ENCODE results near the gene KCNJ15. TPM values are rescaled to one million over a fixed set of nuclear protein-coding genes. Genes with fewer than 3 reads are reported as not detected.

The KCNJ15 gene
- total and polyA plus RNA-seq, 3 experiments from 2014 or later: not detected

DNA sequence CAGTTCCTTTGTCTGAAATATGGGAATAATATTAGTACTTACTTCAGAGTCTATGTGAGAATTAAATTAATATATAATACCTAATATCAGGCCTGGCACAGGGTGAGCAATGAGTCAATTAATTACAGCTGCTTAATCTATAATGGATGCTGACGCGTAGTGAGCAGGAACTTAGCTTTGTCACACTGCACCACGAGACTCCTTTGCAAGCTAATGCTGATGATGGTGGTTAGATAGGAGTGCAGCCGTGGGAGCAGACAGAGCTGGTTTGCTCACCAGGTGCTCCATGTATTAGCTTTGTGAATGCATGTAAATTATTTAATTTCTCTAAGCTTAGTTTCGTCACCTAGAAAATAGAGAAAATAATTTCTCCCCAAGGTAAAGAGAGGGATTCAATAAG is 35.1 kb downstream of the KCNJ15 start:
- H3K4me1 Mint-ChIP-seq: no peaks in the 10 kb centered on the region
- POLR2A ChIA-PET: no interaction called here

GRCh38 chr21:38293113-38293512 is 36.3 kb downstream of the KCNJ15 start:
- Mint-ChIP-seq H3K4me1 (no peaks in the 10 kb centered on the region), H3K36me3 (no peaks in the 10 kb centered on the region), H3K9me3 (no peaks in the 10 kb centered on the region), H3K27ac (no peak overlapping the region), H3K27me3 (peaks cover 3 to 22% of the 10 kb centered on the region in 2 donors), H3K4me3 (no peak overlapping the region)
- Histone ChIP-seq H3K36me3 (ENCODE audit: insufficient read depth, low read length) (no peaks in the 10 kb centered on the region), H3K9me3 (ENCODE audit: low read length) (no peaks in the 10 kb centered on the region), H3K27me3 (ENCODE audit: insufficient read depth, low read length, poor library complexity, severe bottlenecking) (no peaks in the 10 kb centered on the region), H3K27ac (ENCODE audit: low read depth, low read length) (no peak overlapping the region), H3K4me1 (ENCODE audit: insufficient read depth, low read length) (peaks cover 36% of the 10 kb centered on the region), H3K4me3 (ENCODE audit: low read length) (no peak overlapping the region)
- CTCF ChIA-PET: no interaction called here
- POLR2A ChIA-PET: no interaction called here
- DNase-seq: no peak

More for the DNA sequence above, 35.1 kb downstream of the KCNJ15 start:
- Mint-ChIP-seq H3K4me3 (no peak overlapping the region), H3K9me3 (no peaks in the 10 kb centered on the region), H3K36me3 (no peaks in the 10 kb centered on the region), H3K27me3 (peaks cover 3 to 16% of the 10 kb centered on the region in 2 donors), H3K27ac (no peak overlapping the region)
- H3K4me1 ChIP-seq (ENCODE audit: insufficient read depth, low read length): peaks cover 32% of the 10 kb centered on the region
- no peaks in the 10 kb centered on the region for H3K36me3 ChIP-seq (ENCODE audit: insufficient read depth, low read length)
- CTCF ChIA-PET: no interaction called here
- no peak overlapping the region for H3K4me3 ChIP-seq (ENCODE audit: low read length)
- no peaks in the 10 kb centered on the region for H3K27me3 ChIP-seq (ENCODE audit: insufficient read depth, low read length, poor library complexity, severe bottlenecking)
- no peaks in the 10 kb centered on the region for H3K9me3 ChIP-seq (ENCODE audit: low read length)
- DNase-seq: no peak
- H3K27ac ChIP-seq (ENCODE audit: low read depth, low read length): no peak overlapping the region

DNA sequence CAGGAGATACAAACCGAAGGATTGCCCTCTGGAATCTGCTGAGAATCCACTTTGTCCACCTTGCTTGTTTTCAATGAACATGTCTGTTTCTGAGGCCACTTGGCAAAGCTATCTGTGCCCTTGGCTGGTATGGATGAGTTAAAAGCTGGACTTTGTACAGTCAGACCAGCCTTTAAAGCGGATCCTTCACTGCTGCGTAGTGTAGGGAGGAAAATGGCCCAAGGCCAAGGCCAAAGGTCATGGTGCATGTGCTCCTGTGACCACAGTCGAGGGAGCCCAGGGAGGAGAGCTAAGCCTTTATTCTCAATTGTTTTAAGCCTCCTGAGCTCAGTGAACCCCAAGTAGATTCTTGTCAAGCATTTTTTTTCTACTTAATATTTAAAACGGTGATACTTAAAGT is 37.0 kb downstream of the KCNJ15 start:
- H3K9me3 Mint-ChIP-seq: no peaks in the 10 kb centered on the region

DNA sequence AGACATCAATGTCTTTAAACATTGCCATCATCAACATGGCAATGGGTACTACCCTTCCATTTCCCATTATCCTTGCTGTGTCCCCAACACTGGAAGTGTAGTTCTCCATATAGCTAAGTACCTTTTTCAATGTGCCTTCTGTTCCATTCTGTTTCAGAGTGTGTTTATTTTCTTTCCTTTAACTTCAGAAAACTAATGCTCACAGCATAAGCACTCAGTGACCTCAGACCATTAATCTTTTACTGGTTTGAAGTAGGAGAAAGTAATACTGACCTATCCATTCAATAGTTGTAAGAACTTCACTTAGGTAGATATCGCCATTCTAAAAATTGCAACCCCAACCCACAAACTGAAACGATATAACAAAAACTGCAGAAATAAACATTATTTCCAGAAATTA is 37.8 kb downstream of the KCNJ15 start:
- H3K36me3 Mint-ChIP-seq: no peaks in the 10 kb centered on the region
- H3K4me1 ChIP-seq (ENCODE audit: insufficient read depth, low read length): peaks cover 36% of the 10 kb centered on the region
- H3K27me3 Mint-ChIP-seq: peaks cover 3 to 21% of the 10 kb centered on the region in 2 donors
- H3K27ac Mint-ChIP-seq: no peak overlapping the region
- ChIA-PET POLR2A (no interaction called here), CTCF (no interaction called here)
- no peaks in the 10 kb centered on the region for H3K9me3 Mint-ChIP-seq
- H3K4me3 ChIP-seq (ENCODE audit: low read length): no peak overlapping the region
- no peak overlapping the region for H3K4me3 Mint-ChIP-seq
- H3K36me3 ChIP-seq (ENCODE audit: insufficient read depth, low read length): no peaks in the 10 kb centered on the region
- no peak overlapping the region for H3K27ac ChIP-seq (ENCODE audit: low read depth, low read length)
- H3K4me1 Mint-ChIP-seq: no peaks in the 10 kb centered on the region
- H3K27me3 ChIP-seq (ENCODE audit: insufficient read depth, low read length, poor library complexity, severe bottlenecking): no peaks in the 10 kb centered on the region
- H3K9me3 ChIP-seq (ENCODE audit: low read length): no peaks in the 10 kb centered on the region
- DNase-seq: no peak

More for the DNA sequence above, 37.0 kb downstream of the KCNJ15 start:
- no peaks in the 10 kb centered on the region for H3K36me3 Mint-ChIP-seq
- no peaks in the 10 kb centered on the region for H3K4me1 Mint-ChIP-seq
- ChIA-PET POLR2A (no interaction called here), CTCF (no interaction called here)
- peaks cover 3 to 16% of the 10 kb centered on the region in 2 donors for H3K27me3 Mint-ChIP-seq
- no peaks in the 10 kb centered on the region for H3K9me3 ChIP-seq (ENCODE audit: low read length)
- no peaks in the 10 kb centered on the region for H3K27me3 ChIP-seq (ENCODE audit: insufficient read depth, low read length, poor library complexity, severe bottlenecking)
- no peaks in the 10 kb centered on the region for H3K36me3 ChIP-seq (ENCODE audit: insufficient read depth, low read length)
- H3K4me3 ChIP-seq (ENCODE audit: low read length): no peak overlapping the region
- H3K4me3 Mint-ChIP-seq: no peak overlapping the region
- H3K4me1 ChIP-seq (ENCODE audit: insufficient read depth, low read length): peaks cover 36% of the 10 kb centered on the region
- DNase-seq: no peak
- no peak overlapping the region for H3K27ac ChIP-seq (ENCODE audit: low read depth, low read length)
- H3K27ac Mint-ChIP-seq: no peak overlapping the region

GRCh38 chr21:38295997-38296764 is 39.4 kb downstream of the KCNJ15 start:
- Histone ChIP-seq H3K4me3 (ENCODE audit: low read length) (no peak overlapping the region), H3K36me3 (ENCODE audit: insufficient read depth, low read length) (no peaks in the 10 kb centered on the region), H3K9me3 (ENCODE audit: low read length) (no peaks in the 10 kb centered on the region), H3K4me1 (ENCODE audit: insufficient read depth, low read length) (peaks cover 43% of the 10 kb centered on the region), H3K27ac (ENCODE audit: low read depth, low read length) (no peak overlapping the region), H3K27me3 (ENCODE audit: insufficient read depth, low read length, poor library complexity, severe bottlenecking) (no peaks in the 10 kb centered on the region)
- ChIA-PET POLR2A (no interaction called here), CTCF (no interaction called here)
- Mint-ChIP-seq H3K27ac (no peak overlapping the region), H3K4me1 (no peaks in the 10 kb centered on the region), H3K9me3 (no peaks in the 10 kb centered on the region), H3K27me3 (peaks cover 3 to 21% of the 10 kb centered on the region in 2 donors), H3K4me3 (no peak overlapping the region), H3K36me3 (no peaks in the 10 kb centered on the region)
- DNase-seq: no peak

DNA sequence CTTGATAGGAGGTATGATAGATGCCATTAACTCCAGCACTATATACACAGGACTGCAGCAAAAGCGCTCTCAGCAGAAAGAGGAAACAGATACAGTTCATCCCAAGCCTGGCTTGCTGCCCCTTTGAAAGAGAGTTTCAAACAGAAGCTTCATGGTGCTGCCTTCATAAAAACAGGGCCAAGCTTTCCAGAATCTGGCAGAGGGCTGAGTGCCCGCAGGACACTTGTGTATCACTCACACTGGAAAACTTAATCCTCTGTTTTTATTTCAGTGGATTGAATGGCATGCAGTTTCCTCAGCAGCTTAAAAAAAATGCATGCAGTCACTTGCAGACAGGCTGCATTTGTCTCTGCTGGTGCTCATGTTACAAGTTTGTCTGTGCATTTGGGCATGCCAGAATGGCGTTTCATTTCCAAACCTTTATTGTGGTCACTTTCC is 40.4 kb downstream of the KCNJ15 start:
- H3K4me3 Mint-ChIP-seq: no peak overlapping the region
- no peak for DNase-seq
- Histone ChIP-seq H3K4me3 (ENCODE audit: low read length) (no peak overlapping the region), H3K4me1 (ENCODE audit: insufficient read depth, low read length) (peaks cover 45% of the 10 kb centered on the region), H3K36me3 (ENCODE audit: insufficient read depth, low read length) (no peaks in the 10 kb centered on the region), H3K9me3 (ENCODE audit: low read length) (no peaks in the 10 kb centered on the region), H3K27ac (ENCODE audit: low read depth, low read length) (no peak overlapping the region), H3K27me3 (ENCODE audit: insufficient read depth, low read length, poor library complexity, severe bottlenecking) (no peaks in the 10 kb centered on the region)
- no peaks in the 10 kb centered on the region for H3K36me3 Mint-ChIP-seq
- H3K9me3 Mint-ChIP-seq: no peaks in the 10 kb centered on the region
- ChIA-PET POLR2A (no interaction called here), CTCF (no interaction called here)
- H3K27ac Mint-ChIP-seq: no peak overlapping the region
- peaks cover 3 to 20% of the 10 kb centered on the region in 2 donors for H3K27me3 Mint-ChIP-seq
- H3K4me1 Mint-ChIP-seq: no peaks in the 10 kb centered on the region

GRCh38 chr21:38297871-38298270 is 41.1 kb downstream of the KCNJ15 start:
- Mint-ChIP-seq H3K4me1 (no peaks in the 10 kb centered on the region), H3K27me3 (peaks cover 3 to 17% of the 10 kb centered on the region in 2 donors), H3K9me3 (no peaks in the 10 kb centered on the region), H3K4me3 (no peak overlapping the region), H3K27ac (no peak overlapping the region), H3K36me3 (no peaks in the 10 kb centered on the region)
- Histone ChIP-seq H3K27me3 (ENCODE audit: insufficient read depth, low read length, poor library complexity, severe bottlenecking) (no peaks in the 10 kb centered on the region), H3K4me3 (ENCODE audit: low read length) (no peak overlapping the region), H3K9me3 (ENCODE audit: low read length) (no peaks in the 10 kb centered on the region), H3K36me3 (ENCODE audit: insufficient read depth, low read length) (no peaks in the 10 kb centered on the region), H3K27ac (ENCODE audit: low read depth, low read length) (no peak overlapping the region), H3K4me1 (ENCODE audit: insufficient read depth, low read length) (peaks cover 45% of the 10 kb centered on the region)
- POLR2A ChIA-PET: no interaction called here
- DNase-seq: no peak
- CTCF ChIA-PET: no interaction called here

DNA sequence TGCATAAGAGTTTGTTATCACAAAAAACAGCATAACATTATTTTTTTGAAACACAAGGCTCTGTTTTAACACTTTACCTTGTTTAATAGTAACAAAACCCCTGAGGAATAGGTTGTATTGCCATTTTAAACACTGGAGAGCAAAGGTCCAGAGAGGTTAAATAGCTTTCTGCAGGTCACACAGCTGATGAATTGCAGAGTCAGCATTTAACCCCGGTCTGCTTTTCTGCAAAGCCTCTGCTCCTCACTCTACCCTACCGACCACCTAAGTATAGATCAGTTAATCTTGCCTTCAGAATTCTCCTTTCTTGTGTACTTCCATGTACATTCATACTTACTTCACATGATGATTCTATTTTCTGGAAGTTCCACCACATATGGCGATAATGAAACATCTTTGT is 42.0 kb downstream of the KCNJ15 start:
- Mint-ChIP-seq H3K4me3 (no peak overlapping the region), H3K9me3 (peaks cover 0 to 2% (median 0%) of the 10 kb centered on the region in 5 donors), H3K27ac (no peak overlapping the region), H3K36me3 (no peaks in the 10 kb centered on the region), H3K4me1 (no peaks in the 10 kb centered on the region), H3K27me3 (peaks cover under 1 to 17% of the 10 kb centered on the region in 2 donors)
- ChIA-PET CTCF (no interaction called here), POLR2A (no interaction called here)
- no peak overlapping the region for H3K4me3 ChIP-seq (ENCODE audit: low read length)
- H3K27me3 ChIP-seq (ENCODE audit: insufficient read depth, low read length, poor library complexity, severe bottlenecking): no peaks in the 10 kb centered on the region
- peaks cover 36% of the 10 kb centered on the region for H3K4me1 ChIP-seq (ENCODE audit: insufficient read depth, low read length)
- no peak overlapping the region for H3K27ac ChIP-seq (ENCODE audit: low read depth, low read length)
- H3K36me3 ChIP-seq (ENCODE audit: insufficient read depth, low read length): no peaks in the 10 kb centered on the region
- no peak for DNase-seq
- no peaks in the 10 kb centered on the region for H3K9me3 ChIP-seq (ENCODE audit: low read length)

Measured in CD8-positive, alpha-beta memory T cell (primary cell).